ENCODE results near the gene SFR1.

Gene SFR1

GRCh38 chr10:104104926-104105325, 17.0 kb upstream of the SFR1 start:
- no peak for DNase-seq (ENCODE audit: low spot score)

- no peak for DNase-seq (ENCODE audit: low spot score)
These were observed 11.9 kb upstream of the SFR1 start for GRCh38 chr10:104109908-104110662.

- DNase-seq (ENCODE audit: low spot score), result no peak
These were observed 8.5 kb upstream of the SFR1 start for GRCh38 chr10:104113376-104113956.

GRCh38 chr10:104117839-104118323, 4.1 kb upstream of the SFR1 start:
- DNase-seq (ENCODE audit: low spot score), result no peak

DNA sequence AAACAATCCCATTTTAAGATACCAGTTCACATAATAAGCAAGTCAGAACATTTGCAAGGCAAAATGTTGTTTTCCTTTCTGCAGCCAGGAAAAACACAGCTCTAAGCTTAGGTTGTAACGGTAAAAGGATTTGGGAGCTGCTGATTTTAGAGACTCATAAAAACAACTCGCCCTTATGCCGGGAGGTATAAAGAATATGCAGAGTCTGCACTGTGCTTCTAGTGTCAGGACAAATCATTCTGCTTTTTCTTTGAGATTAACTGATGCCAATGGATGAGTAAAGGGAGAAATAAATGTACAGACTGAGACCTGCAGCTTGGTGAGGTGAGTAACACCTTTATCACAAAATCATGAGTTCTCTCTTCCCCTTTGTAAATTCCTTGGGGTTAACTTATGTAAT, 2.0 kb upstream of the SFR1 start:
- DNase-seq (ENCODE audit: low spot score), result no peak

- no peak for DNase-seq (ENCODE audit: low spot score)
These were observed 1.5 kb upstream of the SFR1 start for GRCh38 chr10:104120512-104120902.

DNA sequence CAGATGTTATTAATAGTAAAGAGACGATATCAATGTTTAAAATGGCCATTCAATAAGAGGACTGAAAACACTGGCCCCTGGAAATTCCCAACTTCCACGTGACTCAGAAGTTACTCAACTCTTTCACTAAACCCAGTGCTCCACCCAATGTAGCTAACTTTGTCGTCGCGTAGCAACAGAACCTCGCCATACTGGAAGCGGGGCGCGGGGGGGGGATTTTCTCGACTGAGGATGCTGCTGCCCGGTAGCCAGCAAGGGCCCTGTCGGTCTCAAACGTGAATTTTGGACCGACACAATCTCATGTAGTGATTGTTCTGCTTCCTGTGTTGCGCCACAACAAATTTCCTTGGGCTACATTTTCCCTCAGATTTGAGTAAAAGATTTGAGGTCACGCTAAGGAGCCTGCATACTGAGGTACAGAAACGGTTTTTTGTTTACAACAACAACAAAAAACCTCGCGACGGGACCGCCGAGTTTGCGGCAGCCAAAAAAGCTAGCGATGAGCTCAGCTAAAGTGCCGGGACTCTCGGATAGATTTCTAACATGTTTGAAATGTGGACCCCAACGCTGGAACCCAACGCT, 977 bp upstream of the SFR1 start:
- DNase-seq (ENCODE audit: low spot score), result peak; percentile 23

GRCh38 chr10:104122225-104123107, 495 bp downstream of the SFR1 start:
- DNase-seq (ENCODE audit: low spot score), result no peak

DNA sequence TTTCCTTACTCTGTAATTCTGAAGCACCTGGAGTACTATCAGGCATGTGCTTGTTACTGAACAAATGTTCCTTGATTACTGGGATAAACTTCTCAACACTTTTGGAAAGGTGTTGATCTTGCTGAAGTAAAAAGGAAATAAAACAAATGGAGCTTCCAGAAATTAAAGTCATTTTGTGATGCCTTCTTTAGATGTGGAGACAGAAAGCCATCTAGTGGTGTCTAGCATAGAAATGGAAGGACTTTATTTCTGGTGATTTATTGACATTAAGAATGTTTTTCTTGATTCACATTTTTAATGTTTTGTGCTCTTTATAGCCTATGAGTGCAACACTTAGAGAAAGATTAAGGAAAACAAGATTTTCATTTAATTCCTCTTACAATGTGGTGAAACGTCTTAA, 1.4 kb downstream of the SFR1 start:
- no peak for DNase-seq (ENCODE audit: low spot score)

GRCh38 chr10:104127411-104127810, 5.4 kb downstream of the SFR1 start:
- DNase-seq (ENCODE audit: low spot score), result no peak

DNA sequence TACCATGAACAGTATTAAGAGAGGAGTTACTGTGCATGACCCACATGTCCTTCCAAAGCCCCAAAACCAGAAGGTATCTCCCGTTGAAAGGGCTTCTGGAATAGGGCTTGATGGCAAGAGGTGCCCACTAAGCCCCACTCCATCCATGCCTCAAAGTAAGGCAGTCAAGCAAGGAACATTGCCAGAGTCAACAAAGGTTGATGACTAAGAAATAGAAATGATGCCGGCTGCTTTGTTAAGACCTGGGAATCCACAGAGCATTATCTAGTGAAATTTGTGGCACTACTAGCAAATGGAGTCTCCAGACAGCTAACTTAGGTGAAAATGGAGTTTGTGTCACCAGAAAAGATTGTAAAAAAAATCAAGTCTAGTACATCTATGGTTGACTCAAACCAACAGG, 6.2 kb downstream of the SFR1 start:
- no peak for DNase-seq (ENCODE audit: low spot score)

DNA sequence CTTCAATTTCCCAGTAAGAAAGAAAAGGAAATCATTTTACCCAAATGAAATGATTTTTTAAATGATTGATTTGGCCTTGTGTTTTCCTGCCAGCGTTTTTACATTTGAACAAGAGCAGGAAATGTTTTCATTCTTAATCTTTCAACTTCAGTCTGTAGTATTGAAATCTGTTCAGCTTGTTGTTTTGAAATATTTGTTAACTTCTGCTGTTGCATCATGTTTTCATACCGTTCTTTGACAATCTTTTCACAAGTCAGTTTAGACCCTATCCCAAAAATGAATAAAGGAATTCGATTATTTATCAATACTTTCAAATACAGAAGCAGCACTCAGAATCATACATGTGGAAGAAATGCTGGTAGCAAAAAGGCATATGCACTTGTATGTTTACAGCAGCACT, 8.1 kb downstream of the SFR1 start:
- DNase-seq (ENCODE audit: low spot score), result no peak

DNA sequence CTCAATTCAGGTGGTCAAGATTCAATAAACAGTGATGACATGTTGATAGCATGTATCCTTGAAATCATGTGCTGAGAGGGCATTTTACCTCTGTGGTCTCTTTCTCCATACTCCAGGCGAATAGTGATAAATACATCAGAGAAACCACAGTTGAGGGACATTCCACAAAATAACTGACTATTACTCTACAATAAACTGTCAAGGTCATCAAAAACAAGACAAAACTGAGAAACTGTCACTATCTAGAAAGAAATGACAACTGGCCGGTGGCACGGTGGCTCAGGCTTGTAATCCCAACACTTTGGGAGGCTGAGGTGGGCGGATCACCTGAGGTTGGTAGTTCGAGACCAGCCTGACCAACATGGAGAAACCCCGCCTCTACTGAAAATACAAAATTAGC, 16.2 kb downstream of the SFR1 start:
- no peak for DNase-seq (ENCODE audit: low spot score)

GRCh38 chr10:104139221-104139620, 17.2 kb downstream of the SFR1 start:
- no peak for DNase-seq (ENCODE audit: low spot score)

GRCh38 chr10:104142081-104142480, 20.1 kb downstream of the SFR1 start:
- DNase-seq (ENCODE audit: low spot score), result no peak

GRCh38 chr10:104143829-104144228, 21.9 kb downstream of the SFR1 start:
- DNase-seq (ENCODE audit: low spot score), result no peak

- DNase-seq (ENCODE audit: low spot score), result no peak
These were observed 23.0 kb downstream of the SFR1 start for GRCh38 chr10:104144931-104145330.

DNA sequence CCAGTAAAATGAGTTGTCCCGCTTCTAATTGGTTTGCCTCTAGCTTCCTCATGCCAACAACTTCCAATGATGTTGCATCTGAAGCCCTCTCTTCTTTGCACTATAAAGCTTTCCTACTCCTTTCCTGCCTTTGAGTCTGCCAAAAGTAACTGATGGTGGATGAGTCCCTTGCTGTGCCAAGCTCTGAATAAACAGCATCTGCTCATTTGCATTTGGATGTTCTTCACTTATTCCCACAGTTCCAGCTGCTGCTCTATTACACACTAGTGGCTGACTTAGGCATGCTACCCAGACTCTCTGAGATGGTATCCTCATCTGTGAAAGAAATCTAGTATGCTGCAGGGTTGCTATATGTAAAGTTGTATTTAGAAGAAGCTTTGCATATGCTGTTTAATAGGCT, 24.9 kb downstream of the SFR1 start:
- no peak for DNase-seq (ENCODE audit: low spot score)

DNA sequence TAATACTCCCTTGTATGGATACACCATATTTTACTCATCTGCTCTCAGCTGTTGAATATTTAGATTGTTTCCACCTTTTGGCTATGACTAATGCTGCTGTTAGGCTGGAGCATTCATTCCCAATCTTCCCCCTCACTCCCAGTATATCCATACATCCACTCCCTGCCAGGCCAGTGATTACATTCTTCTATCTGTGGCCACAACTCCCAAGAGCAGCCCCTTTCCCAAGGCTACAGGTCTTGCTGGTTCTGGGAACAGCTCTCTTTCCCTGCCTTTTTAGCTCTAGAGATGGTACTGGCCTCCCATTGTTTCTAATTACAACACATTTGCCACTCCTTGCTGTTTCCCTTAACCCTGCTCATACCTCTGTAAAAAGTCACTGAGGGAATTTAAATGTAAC, 28.2 kb downstream of the SFR1 start:
- DNase-seq (ENCODE audit: low spot score), result no peak

DNA sequence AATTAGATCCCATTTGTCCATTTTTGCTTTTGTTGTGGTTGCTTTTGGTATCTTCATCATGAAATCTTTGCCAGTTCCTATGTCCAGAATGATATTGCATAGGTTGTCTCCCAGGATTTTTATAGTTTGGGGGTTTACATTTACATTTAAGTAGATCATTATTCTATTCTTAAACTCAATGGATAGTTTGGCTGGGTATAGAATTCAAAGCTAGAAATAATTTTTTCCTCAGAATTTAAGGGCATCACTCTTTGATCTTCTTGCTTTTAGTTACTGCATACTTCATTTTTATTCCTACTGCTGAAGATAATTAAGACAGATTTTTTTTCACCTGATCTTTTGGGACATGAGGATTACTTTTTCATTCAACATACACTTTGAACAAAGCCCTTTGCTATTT, 29.8 kb downstream of the SFR1 start:
- no peak for DNase-seq (ENCODE audit: low spot score)

GRCh38 chr10:104155591-104155990, 33.6 kb downstream of the SFR1 start:
- DNase-seq (ENCODE audit: low spot score), result no peak

GRCh38 chr10:104170610-104171254, 48.8 kb downstream of the SFR1 start:
- no peak for DNase-seq (ENCODE audit: low spot score)
